K562 (cell line): ENCODE data around the gene YAF2. TPM values are rescaled to one million over a fixed set of nuclear protein-coding genes. Genes with fewer than 3 reads are reported as not detected.

ENCODE experiments used
- ATAC-seq: fragments of 200-7000 bp; cut with Tn5 transposase; 3 replicates; pipeline ENCODE4 v1.9.1; 2020; ENCODE audit warnings: moderate library complexity
- BruUV-seq: library from RNA; stranded (reverse); fragments of 400-500 nt; replicated peaks from 2 replicates; lab custom pipeline; 2021; lab: Mats Ljungman, UMichigan
- CTCF ChIA-PET: fragments of 300-600 bp; formaldehyde crosslinking; extraction: SDS; loops from one replicate; lab custom pipeline; 2021; ENCODE audit warnings: low intra/inter-chr PET ratio; lab: Yijun Ruan, JAX
- POLR2A ChIA-PET: fragments of 300-600, 350-650 bp; sonication (Branson Sonifier 250); formaldehyde crosslinking; extraction: SDS; loops from one replicate; lab custom pipeline; 2021; ENCODE audit warnings: antibody characterized with exemption, inconsistent platforms; lab: Yijun Ruan, JAX
- DNase-seq, 4 experiments: peaks; one replicate each; pipeline versions ENCODE4 v3.0.0 to v3.0.0-alpha.2; 2011 to 2018; ENCODE audit warnings: low spot score in 3 of 4, mixed read lengths in 3 of 4; ENCODE audit errors: extremely low read depth in 1 of 4
- FAIRE-seq: peaks from 2 replicates; lab custom pipeline; 2011; peaks lifted over from hg19 to GRCh38; lab: Jason Lieb, UNC
- H2AFZ ChIP-seq: 2 replicates; pipeline ENCODE4 v1.6.0; 2011; ENCODE audit warnings: low read depth, low read length, control low read depth, inconsistent platforms
- H3K27ac ChIP-seq: fragments of 200-600 bp; 3 replicates; pipeline ENCODE4 v1.8.0; 2011; ENCODE audit warnings: low read depth, mild to moderate bottlenecking, control low read depth, inconsistent platforms, low read length, moderate library complexity, mixed read lengths; ENCODE audit errors: extremely low read depth
- H3K27me3 ChIP-seq, 2 experiments: fragments of 300-600 bp in 1 of 2; 2 replicates in 1 of 2; 3 replicates in 1 of 2; pipeline versions ENCODE4 v1.6.0 to v1.8.0; 2011; ENCODE audit warnings: inconsistent platforms in 2 of 2, low read length in 2 of 2, mild to moderate bottlenecking in 1 of 2, mixed read lengths in 1 of 2, moderate library complexity in 1 of 2; ENCODE audit not compliant: control insufficient read depth in 2 of 2, insufficient read depth in 2 of 2
- H3K36me3 ChIP-seq: fragments of 300-600 bp; 3 replicates; pipeline ENCODE4 v1.8.0; 2011; ENCODE audit warnings: mild to moderate bottlenecking, low read length, inconsistent platforms; ENCODE audit not compliant: control insufficient read depth, insufficient read depth
- H3K4me1 ChIP-seq, 2 experiments: fragments of 200-600 bp in 1 of 2; replicated peaks in 1 of 2; 2 replicates in 1 of 2; 3 replicates in 1 of 2; pipeline versions ENCODE4 v1.5.1 to v1.8.0; 2011; ENCODE audit warnings: inconsistent platforms in 2 of 2, low read length in 2 of 2, mild to moderate bottlenecking in 1 of 2, mixed read lengths in 1 of 2, moderate library complexity in 1 of 2; ENCODE audit not compliant: control insufficient read depth in 2 of 2, insufficient read depth in 2 of 2
- H3K4me2 ChIP-seq: 2 replicates; pipeline ENCODE4 v1.6.1; 2011; ENCODE audit warnings: low read length, control low read depth, inconsistent platforms, mixed read lengths; ENCODE audit not compliant: insufficient read depth
- H3K4me3 ChIP-seq: fragments of 200-600 bp; sonication (generic), shearing (Covaris generic); 2 replicates; pipeline ENCODE4 v1.5.1; 2016; ENCODE audit warnings: control low read depth, inconsistent platforms
- H3K79me2 ChIP-seq: fragments of 200-600 bp; 3 replicates; pipeline ENCODE4 v1.8.0; 2011; ENCODE audit warnings: low read length, inconsistent platforms; ENCODE audit not compliant: control insufficient read depth, insufficient read depth
- H3K9ac ChIP-seq, 2 experiments: 2 replicates each; pipeline versions ENCODE4 v1.6.0 to v1.6.1; 2011; ENCODE audit warnings: low read depth in 2 of 2, low read length in 2 of 2, control low read depth in 1 of 2, inconsistent platforms in 1 of 2, mild to moderate bottlenecking in 1 of 2, mixed read lengths in 1 of 2; ENCODE audit not compliant: insufficient read depth in 1 of 2
- H3K9me1 ChIP-seq: one replicate; pipeline ENCODE4 v1.6.0; 2011; ENCODE audit warnings: inconsistent platforms, mild to moderate bottlenecking, low read length, moderate library complexity; ENCODE audit not compliant: control insufficient read depth, insufficient read depth
- H3K9me3 ChIP-seq: replicated peaks from 2 replicates; pipeline ENCODE4 v1.5.1; 2011; ENCODE audit warnings: low read depth, low read length, inconsistent platforms; ENCODE audit not compliant: control insufficient read depth, insufficient read depth
- H4K20me1 ChIP-seq: replicated peaks from 2 replicates; pipeline ENCODE4 v1.6.1; 2011; ENCODE audit warnings: low read length, inconsistent platforms, mixed read lengths; ENCODE audit not compliant: control insufficient read depth, insufficient read depth
- BCOR ChIP-seq: fragments of 450-650 bp; IDR thresholded peaks from 2 replicates; pipeline ENCODE4 v1.6.1; 2016
- ELK1 ChIP-seq: sonication (generic); formaldehyde crosslinking; IDR thresholded peaks from 2 replicates; pipeline ENCODE4 v1.8.1; 2022; ENCODE audit warnings: missing genetic modification reagents
- HDAC3 ChIP-seq: fragments of 450-650 bp; IDR thresholded peaks from 2 replicates; pipeline ENCODE4 v1.6.1; 2018; ENCODE audit warnings: borderline replicate concordance, mild to moderate bottlenecking, moderate library complexity; ENCODE audit not compliant: partially characterized antibody
- HINFP ChIP-seq: fragments of 450-650 bp; conservative IDR thresholded peaks from 2 replicates; pipeline ENCODE4 v1.6.1; 2016; ENCODE audit warnings: missing genetic modification characterization, low read depth, mild to moderate bottlenecking, control low read depth, missing compliant biosample characterization
- KDM1A ChIP-seq, 2 experiments: fragments of 450-650 bp; IDR thresholded peaks; 2 replicates each; pipeline ENCODE4 v1.6.1; 2016; ENCODE audit warnings: mild to moderate bottlenecking in 2 of 2
- MCM5 ChIP-seq: fragments of 450-650 bp; IDR thresholded peaks from 2 replicates; pipeline ENCODE4 v1.6.1; 2016; ENCODE audit warnings: low read depth
- NELFE ChIP-seq: IDR thresholded peaks from 2 replicates; pipeline ENCODE4 v1.6.1; 2011; ENCODE audit warnings: mild to moderate bottlenecking; ENCODE audit not compliant: insufficient read depth, insufficient read length
- NR2F6 ChIP-seq: fragments of 450-650 bp; formaldehyde crosslinking; IDR thresholded peaks from 2 replicates; pipeline ENCODE4 v1.4.0; 2020; ENCODE audit warnings: mild to moderate bottlenecking
- POLR2AphosphoS2 ChIP-seq: IDR thresholded peaks from 2 replicates; pipeline ENCODE4 v1.6.1; 2012; ENCODE audit warnings: low read length, improper control_type of control experiment
- PYGO2 ChIP-seq: fragments of 450-650 bp; IDR thresholded peaks from 2 replicates; pipeline ENCODE4 v1.6.1; 2016; ENCODE audit warnings: mild to moderate bottlenecking, missing genetic modification characterization, moderate library complexity, missing compliant biosample characterization
- RBM15 ChIP-seq: fragments of 200-400 bp; formaldehyde crosslinking; IDR thresholded peaks from 2 replicates; pipeline ENCODE4 v1.6.1; 2018; ENCODE audit warnings: mild to moderate bottlenecking, low read length, moderate library complexity; ENCODE audit not compliant: insufficient read depth
- RBM25 ChIP-seq: fragments of 200-400 bp; formaldehyde crosslinking; IDR thresholded peaks from 2 replicates; pipeline ENCODE4 v1.6.1; 2018; ENCODE audit warnings: low read length, low read depth, moderate library complexity; ENCODE audit not compliant: severe bottlenecking
- SRSF1 ChIP-seq: fragments of 200-400 bp; formaldehyde crosslinking; IDR thresholded peaks from 2 replicates; pipeline ENCODE4 v1.6.1; 2017; ENCODE audit warnings: mild to moderate bottlenecking, low read depth, low read length, moderate library complexity
- STAT5A ChIP-seq: IDR thresholded peaks from 2 replicates; pipeline ENCODE4 v1.6.1; 2012; ENCODE audit warnings: low read length, inconsistent platforms, borderline replicate concordance
- VEZF1 ChIP-seq: fragments of 200-800 bp; sonication (Bioruptor generic); IDR thresholded peaks from 2 replicates; pipeline ENCODE4 v1.6.1; 2017; ENCODE audit warnings: missing genetic modification characterization, missing compliant biosample characterization
- ZHX1 ChIP-seq: fragments of 150-350 bp; conservative IDR thresholded peaks from 2 replicates; pipeline ENCODE4 v1.6.1; 2014; ENCODE audit warnings: low read length
- ZSCAN32 ChIP-seq: fragments of 450-650 bp; formaldehyde crosslinking; IDR thresholded peaks from 2 replicates; pipeline ENCODE4 v1.4.0; 2020; ENCODE audit warnings: mild to moderate bottlenecking, moderate library complexity
- WGBS: fragments of 100-300 bp; shearing (Covaris generic); methylation state at CpG from one replicate; pipeline ENCODE4 v1.1.6; 2016; ENCODE audit warnings: low coverage, mixed read lengths; ENCODE audit not compliant: insufficient coverage; ENCODE audit errors: missing lambda C conversion rate; 5-methylcytosine and 5-hydroxymethylcytosine counted together
- in situ Hi-C: fragments of 300-500 bp; cut with MboI; formaldehyde crosslinking; loops from 4 replicates; pipeline ENCODE4 v1.15.0; 2018; ENCODE audit warnings: inconsistent platforms, mixed read lengths
- intact Hi-C: fragments of 100-400 bp; cut with micrococcal nuclease; formaldehyde crosslinking; loops from 2 replicates; pipeline ENCODE4 v1.14.2; 2022
- polyA plus RNA-seq, 8 experiments: library from polyadenylated mRNA; depleted of rRNA in 4 of 8; stranded (reverse) in 5 of 8; unstranded in 3 of 8; fragments of >200 nt; fragmentation: Nextera tagmentation in 2 of 8; fragmentation: Illumina TruSeq in 1 of 8; extraction: Ambion mirVana in 2 of 8; extraction: Trizol in 1 of 8; gene quantifications; 2 replicates each; pipeline versions ENCODE4 v1.2.1 to v1.2.3, GENCODE V29; 2011 to 2014; ENCODE audit warnings: inconsistent platforms in 1 of 8, missing spikeins in 1 of 8
- total RNA-seq, 7 experiments: library from RNA; depleted of rRNA in 6 of 7; stranded (reverse); fragments of >200 nt in 6 of 7; fragmentation: Illumina TruSeq in 2 of 7; extraction: Trizol in 2 of 7; gene quantifications; 2 replicates each; pipeline versions ENCODE4 v1.2.1 to v1.2.3, GENCODE V29; 2011 to 2021; ENCODE audit warnings: low replicate concordance in 1 of 7

The YAF2 gene
- total and polyA plus RNA-seq, 9 of the 15 experiments (the other 6 are each of a cell fraction or from before 2014, with no cell fraction given): 10.6 to 26.4 (median 21.3) TPM

- no peak for FAIRE-seq
- H3K27me3 ChIP-seq: no peaks in the 10 kb centered on the region
- no peaks in the 10 kb centered on the region for H4K20me1 ChIP-seq
- intact Hi-C loops: no loop called here
- no TSS peak for BruUV-seq
- H3K4me2 ChIP-seq: no peak overlapping the region
- H3K4me3 ChIP-seq: no peak overlapping the region
- no peak for DNase-seq
- no peak overlapping the region for H2AFZ ChIP-seq
- H3K4me1 ChIP-seq: no peaks in the 10 kb centered on the region
- no peaks in the 10 kb centered on the region for H3K9me1 ChIP-seq
- TF ChIP-seq PYGO2 (no peak), RBM25 (peak; percentile 78), ELK1 (CRISPR knock-in tag) (no peak), POLR2AphosphoS2 (no peak), MCM5 (no peak), ZHX1 (no peak), RBM15 (no peak), SRSF1 (no peak), NELFE (no peak), STAT5A (no peak), NR2F6 (CRISPR knock-in tag) (no peak), HDAC3 (no peak), HINFP (tag) (no peak), KDM1A (IDR thresholded peaks at IDR 0.05) (peak; percentile 13 to 68; a peak in 2 of 4 replicates), ZSCAN32 (CRISPR knock-in tag) (no peak), BCOR (peak; percentile 75; the same call in 1 of the 2 replicates), VEZF1 (no peak)
- no peaks in the 10 kb centered on the region for H3K9me3 ChIP-seq
- no peaks in the 10 kb centered on the region for H3K36me3 ChIP-seq
- CTCF ChIA-PET: no interaction called here
- in situ Hi-C loops: no loop called here
- POLR2A ChIA-PET: no interaction called here
- no peak overlapping the region for H3K9ac ChIP-seq
- WGBS: 35% methylated on average over 4 of the region's 4 CpGs
- H3K27ac ChIP-seq: no peak overlapping the region
- no peaks in the 10 kb centered on the region for H3K79me2 ChIP-seq
- no peak for ATAC-seq
Measured at GRCh38 chr12:42259699-42260098, 21.7 kb upstream of the YAF2 start.
